ENCODE measurements around the gene SZRD1. TPM values are rescaled to one million over a fixed set of nuclear protein-coding genes. Genes with fewer than 3 reads are reported as not detected.
"Not testable (repeated sequence)": the region's sequence is repeated elsewhere in the genome, so short reads cannot be mapped to it uniquely, and the experiment has no call there.

Gene SZRD1, protein sequence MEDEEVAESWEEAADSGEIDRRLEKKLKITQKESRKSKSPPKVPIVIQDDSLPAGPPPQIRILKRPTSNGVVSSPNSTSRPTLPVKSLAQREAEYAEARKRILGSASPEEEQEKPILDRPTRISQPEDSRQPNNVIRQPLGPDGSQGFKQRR
- total RNA-seq = 5.1 TPM

- DNase-seq = peak; percentile 97
These were observed at the start of gene SZRD1 for GRCh38 chr1:16366722-16367257. TSS of gene SZRD1 (plus strand) at chr1:16367242. CDS start at chr1:16367258, 16 bp downstream.

- DNase-seq = no peak
These were observed 48.5 kb upstream of the SZRD1 start for GRCh38 chr1:16318555-16318954.

- no peak for DNase-seq
These were observed 45.7 kb upstream of the SZRD1 start for GRCh38 chr1:16321176-16321867.

- peak; percentile 3 for DNase-seq
These were observed 42.6 kb upstream of the SZRD1 start for GRCh38 chr1:16324456-16324890.

GRCh38 chr1:16326833-16327404, 40.1 kb upstream of the SZRD1 start:
- no peak for DNase-seq

- no peak for DNase-seq
These were observed 32.2 kb upstream of the SZRD1 start for GRCh38 chr1:16334655-16335340.

GRCh38 chr1:16338961-16339360, 28.1 kb upstream of the SZRD1 start:
- no peak for DNase-seq

DNA sequence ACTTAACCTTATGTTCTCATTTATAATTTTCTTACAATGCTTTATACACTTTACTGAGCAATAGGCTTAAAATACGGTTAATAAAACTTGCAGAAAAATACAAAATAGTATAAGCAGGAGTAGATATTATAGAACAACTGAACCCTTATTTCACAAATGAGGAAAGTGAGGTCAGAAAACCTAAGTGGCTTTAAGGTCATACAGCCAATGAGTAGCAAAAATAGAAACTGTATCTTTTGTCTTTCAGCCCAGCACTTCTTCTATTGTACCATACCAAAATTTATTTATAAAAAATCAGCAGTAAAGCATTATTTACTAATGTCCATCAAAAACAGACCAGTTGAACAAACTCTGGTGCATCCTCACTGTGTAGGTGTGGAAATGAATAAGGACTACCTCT, 26.4 kb upstream of the SZRD1 start:
- no peak for DNase-seq

DNA sequence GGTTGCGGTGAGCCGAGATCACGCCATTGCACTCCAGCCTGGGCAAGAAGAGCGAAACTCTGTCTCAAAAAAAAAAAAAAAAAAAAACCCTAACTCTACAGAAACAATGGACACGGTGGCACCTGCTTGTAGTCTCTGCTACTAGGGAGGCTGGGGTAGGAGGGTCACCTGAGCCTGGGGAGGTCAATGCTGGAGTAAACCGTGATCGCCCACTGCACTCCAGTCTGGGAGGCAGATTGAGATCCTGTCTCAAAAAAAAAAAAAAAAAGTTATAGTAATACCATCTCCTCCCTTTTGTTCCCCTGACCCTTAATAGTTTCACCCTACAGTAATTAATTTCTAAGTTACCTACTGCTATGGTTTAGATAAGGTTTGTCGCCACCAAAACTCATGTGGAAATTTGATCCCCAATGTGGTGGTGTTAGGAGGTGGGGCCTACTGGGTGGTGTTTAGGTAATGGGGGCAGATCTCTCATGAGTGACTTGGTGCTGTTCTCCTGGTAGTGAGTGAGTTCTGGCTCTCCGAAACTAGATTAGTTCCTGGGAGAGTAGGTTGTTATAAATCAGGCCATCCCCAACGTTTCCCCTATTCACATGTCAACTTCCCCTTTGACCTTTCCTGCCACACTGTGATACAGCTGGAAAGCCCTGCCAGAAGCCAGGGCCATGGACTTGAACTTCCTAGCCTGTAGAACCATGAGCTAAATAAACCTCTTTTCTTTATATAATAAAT, 24.5 kb upstream of the SZRD1 start:
- no peak for DNase-seq

DNA sequence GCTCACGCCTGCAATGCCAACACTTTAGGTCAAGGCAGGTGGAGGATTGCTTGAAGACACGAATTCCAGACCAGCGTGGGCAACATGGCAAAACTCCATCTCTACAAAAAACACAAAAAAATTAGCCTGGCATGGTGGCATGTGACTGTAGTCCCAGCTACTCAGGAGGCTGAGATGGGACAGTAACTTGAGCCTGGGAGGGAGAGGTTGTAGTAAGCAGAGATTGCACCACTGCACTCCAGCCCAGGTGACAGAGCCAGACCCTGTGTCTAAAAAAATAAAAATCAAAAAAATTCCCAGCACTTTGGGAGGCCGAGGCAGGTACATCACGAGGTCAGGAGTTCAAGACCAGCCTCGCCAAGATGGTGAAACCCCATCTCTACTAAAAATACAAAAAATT, 23.8 kb upstream of the SZRD1 start:
- not testable (repeated sequence) for DNase-seq

DNA sequence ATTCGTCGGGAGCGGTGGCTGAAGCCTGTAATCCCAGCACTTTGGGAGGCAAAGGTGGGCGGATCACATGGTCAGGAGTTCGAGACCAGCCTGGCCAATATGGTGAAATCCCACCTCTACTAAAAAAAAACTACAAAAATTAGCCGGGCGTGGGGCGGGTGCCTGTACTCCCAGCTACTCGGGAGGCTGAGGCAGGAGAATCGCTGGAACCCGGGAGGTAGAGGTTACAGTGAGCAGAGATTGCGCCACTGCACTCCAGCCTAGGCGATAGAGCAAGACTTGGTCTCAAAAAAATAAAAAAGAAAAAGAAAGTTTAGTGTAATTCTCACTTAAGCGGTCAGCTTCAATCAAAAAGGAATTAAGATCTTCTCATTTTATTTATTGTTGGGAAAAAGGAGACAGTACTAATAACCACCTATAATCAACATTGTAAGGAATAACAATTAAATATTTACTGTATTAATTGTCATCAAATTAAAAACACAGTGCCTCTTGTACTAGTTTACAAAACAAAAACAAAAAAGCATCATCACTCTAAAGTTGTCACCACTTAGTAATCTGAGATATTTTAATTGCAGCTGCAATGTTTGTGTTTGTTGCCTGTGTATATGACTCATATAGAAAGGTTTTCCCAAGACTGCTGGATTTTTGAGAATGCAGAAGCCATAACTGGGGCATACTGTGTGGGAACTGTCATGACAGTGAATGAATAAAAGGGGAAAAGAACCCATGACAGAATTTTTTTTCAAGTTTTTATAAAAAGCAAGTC, 18.4 kb upstream of the SZRD1 start:
- no peak for DNase-seq

DNA sequence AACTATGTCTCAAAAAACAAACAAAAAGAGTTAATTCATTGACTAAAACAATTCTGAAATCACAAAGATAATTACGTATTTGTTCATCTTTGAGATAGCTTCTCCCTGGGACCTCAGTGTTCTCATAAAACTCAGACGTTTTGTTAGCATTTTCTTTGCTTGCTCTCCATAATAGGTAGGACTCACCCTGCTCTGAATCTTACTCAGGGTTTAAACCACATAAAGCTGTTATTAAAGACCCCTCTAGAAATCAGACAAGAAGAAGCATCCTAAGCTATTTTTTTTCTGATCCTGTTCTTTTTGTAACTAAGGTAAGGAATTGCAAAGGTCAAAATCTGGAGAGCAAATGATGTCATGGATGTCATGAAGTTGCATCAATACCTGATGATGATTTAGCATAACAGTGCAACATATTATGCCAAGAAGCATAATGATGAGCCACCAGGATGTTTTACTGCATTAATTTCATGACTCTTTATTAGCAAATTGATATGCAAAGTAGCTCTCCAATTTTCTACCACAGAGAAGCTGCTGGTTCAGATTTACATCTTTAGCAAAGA, 17.1 kb upstream of the SZRD1 start:
- DNase-seq = no peak

DNA sequence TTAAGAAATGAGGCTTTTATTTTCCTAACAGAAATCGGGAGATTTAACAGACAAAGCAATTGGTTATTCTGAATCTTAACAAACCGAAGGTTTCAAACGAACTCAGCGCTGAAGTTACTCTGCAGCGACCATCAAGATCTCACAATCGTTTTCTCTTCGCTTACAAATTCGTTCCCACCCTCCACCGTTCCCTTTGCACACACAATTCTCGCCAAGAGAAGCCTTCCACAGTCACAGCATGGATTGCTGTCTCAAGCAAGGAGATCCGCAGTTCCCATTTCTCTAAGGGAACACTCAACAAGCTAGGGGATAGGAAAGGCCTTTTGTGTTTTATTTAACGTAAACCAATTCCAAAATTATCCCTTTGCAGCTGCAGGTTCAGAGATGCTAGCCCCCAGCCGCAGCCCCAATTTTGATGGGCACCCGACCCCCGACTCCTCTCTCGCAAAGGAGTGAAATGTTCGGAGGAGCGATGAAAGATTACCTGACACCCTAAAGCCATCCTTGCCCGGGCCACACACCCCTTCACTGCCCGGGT, 15.5 kb upstream of the SZRD1 start:
- DNase-seq = peak; percentile 7

GRCh38 chr1:16351994-16352841, 14.8 kb upstream of the SZRD1 start, which contains the start of gene FBXO42:
TSS of gene FBXO42 (minus strand) at chr1:16352480. CDS start at chr1:16315418, 37,062 bp downstream.
- peak; percentile 90 for DNase-seq

GRCh38 chr1:16352842-16353535, 14.1 kb upstream of the SZRD1 start:
- no peak for DNase-seq

DNA sequence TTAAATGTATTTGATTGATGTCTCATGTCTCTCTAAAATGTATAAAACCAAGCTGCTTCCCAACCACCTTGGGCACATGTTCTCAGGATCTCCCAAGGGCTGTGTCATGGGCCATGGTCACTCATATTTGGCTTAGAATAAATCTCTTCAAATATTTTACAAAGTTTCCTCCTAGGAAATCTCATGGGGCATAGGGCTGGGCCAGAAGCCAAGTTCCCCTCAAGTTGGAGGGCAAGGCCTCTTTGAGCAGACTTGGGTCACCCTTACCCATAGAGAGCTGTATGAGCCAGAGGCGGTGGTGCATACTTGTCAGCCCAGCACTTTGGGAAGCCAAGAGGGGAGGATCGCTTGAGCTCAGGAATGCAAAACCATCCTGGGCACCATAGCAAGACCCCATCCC, 12.4 kb upstream of the SZRD1 start:
- DNase-seq = no peak

DNA sequence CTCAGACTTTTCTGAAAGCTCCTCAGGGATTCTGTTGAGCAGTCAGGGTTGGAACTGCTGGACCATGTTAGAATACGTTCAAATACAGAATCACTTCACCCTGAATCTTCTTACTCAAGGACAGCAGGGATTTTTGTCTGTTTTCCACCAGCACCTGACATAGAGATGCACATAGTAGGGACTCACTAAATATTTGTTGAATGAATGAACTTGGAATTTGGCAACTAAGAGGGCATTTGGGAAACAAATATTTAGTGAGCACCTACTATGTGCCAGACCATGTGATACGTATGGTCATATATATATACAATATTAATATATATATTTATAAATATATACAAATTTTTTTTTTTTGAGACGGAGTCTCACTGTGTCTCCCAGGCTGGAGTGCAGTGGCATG, 10.2 kb upstream of the SZRD1 start:
- DNase-seq = no peak

DNA sequence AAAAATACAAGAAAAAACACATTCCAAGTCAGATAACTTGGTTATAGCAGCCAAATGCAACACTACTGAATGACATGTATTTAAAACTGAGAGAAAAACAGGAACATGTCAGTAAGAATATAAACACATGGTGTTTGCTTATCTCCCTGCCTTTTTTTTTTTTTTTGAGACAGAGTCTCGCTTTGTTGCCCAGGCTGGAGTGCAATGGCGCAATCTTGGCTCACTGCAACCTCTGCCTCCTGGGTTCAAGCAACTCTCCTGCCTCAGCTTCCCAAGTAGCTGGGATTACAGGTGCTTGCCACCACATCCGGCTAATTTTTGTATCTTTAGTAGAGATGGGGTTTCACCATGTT, 1.9 kb upstream of the SZRD1 start:
- DNase-seq = not testable (repeated sequence)

- DNase-seq = peak; percentile 93
These were observed 371 bp downstream of the SZRD1 start for GRCh38 chr1:16367258-16367967.

Measured in occipital lobe (tissue), 2 donors.